Thymus (tissue), 11 donors: Measurements from ENCODE around the gene PSIP1. TPM values are rescaled to one million over a fixed set of nuclear protein-coding genes. Genes with fewer than 3 reads are reported as not detected.
"Not testable (repeated sequence)": the region's sequence is repeated elsewhere in the genome, so short reads cannot be mapped to it uniquely, and the experiment has no call there.

ENCODE experiments used
- DNase-seq, 9 donors: peaks; one replicate each; pipeline ENCODE4 v3.0.0-alpha.2; 2013; ENCODE audit warnings: low spot score in 9 of 9, low read depth in 6 of 9, missing footprints in 1 of 9
- H3K27ac ChIP-seq, 2 donors: one replicate each; pipeline ENCODE4 v1.5.1; 2013; ENCODE audit warnings: control low read depth in 1 of 2, low read depth in 1 of 2, low read length in 1 of 2, mild to moderate bottlenecking in 1 of 2, moderate library complexity in 1 of 2
- H3K27me3 ChIP-seq, 2 donors: one replicate each; pipeline ENCODE4 v1.5.1; 2013; ENCODE audit warnings: low read length in 1 of 2; ENCODE audit not compliant: control insufficient read depth in 2 of 2, insufficient read depth in 1 of 2
- H3K36me3 ChIP-seq, 2 donors: one replicate each; pipeline ENCODE4 v1.5.1; 2013; ENCODE audit warnings: low read length in 1 of 2, mild to moderate bottlenecking in 1 of 2, moderate library complexity in 1 of 2; ENCODE audit not compliant: control insufficient read depth in 2 of 2, insufficient read depth in 2 of 2
- H3K4me1 ChIP-seq, 2 donors: one replicate each; pipeline ENCODE4 v1.5.1; 2013; ENCODE audit warnings: low read length in 2 of 2; ENCODE audit not compliant: control insufficient read depth in 2 of 2, insufficient read depth in 2 of 2
- H3K4me3 ChIP-seq, 2 donors: one replicate each; pipeline ENCODE4 v1.5.1; 2013; ENCODE audit warnings: low read length in 2 of 2, control low read depth in 1 of 2, mild to moderate bottlenecking in 1 of 2
- H3K9me3 ChIP-seq, 2 donors: one replicate each; pipeline ENCODE4 v1.5.1; 2013; ENCODE audit warnings: low read length in 1 of 2, mild to moderate bottlenecking in 1 of 2; ENCODE audit not compliant: control insufficient read depth in 2 of 2, insufficient read depth in 1 of 2
- WGBS: extraction: QIAGEN DNeasy Blood & Tissue Kit; methylation state at CpG from one replicate; pipeline ENCODE4 v1.1.7; 2013; 5-methylcytosine and 5-hydroxymethylcytosine counted together
- polyA plus RNA-seq: library from polyadenylated mRNA; stranded (reverse); fragments of 200-250 nt; gene quantifications from one replicate; pipeline ENCODE4 v1.2.3, GENCODE V29; 2013
- total RNA-seq: library from RNA; stranded (reverse); fragments of 120-200 nt; gene quantifications from one replicate; pipeline ENCODE4 v1.2.4, GENCODE V29; 2013
- donor health status: healthy.

PSIP1 gene
- total and polyA plus RNA-seq, 2 donors: 116 to 170 TPM

- 94% methylated on average over 3 of the region's 3 CpGs for WGBS
- no peak for DNase-seq
- no peak overlapping the region for H3K27ac ChIP-seq
- H3K27me3 ChIP-seq: no peaks in the 10 kb centered on the region
- H3K4me1 ChIP-seq: no peaks in the 10 kb centered on the region
- H3K9me3 ChIP-seq: no peaks in the 10 kb centered on the region
- peaks cover 16 to 85% of the 10 kb centered on the region in 2 donors for H3K36me3 ChIP-seq
- H3K4me3 ChIP-seq: no peak overlapping the region
Observed at GRCh38 chr9:15468145-15468544, 42.6 kb downstream of the PSIP1 start.

DNA sequence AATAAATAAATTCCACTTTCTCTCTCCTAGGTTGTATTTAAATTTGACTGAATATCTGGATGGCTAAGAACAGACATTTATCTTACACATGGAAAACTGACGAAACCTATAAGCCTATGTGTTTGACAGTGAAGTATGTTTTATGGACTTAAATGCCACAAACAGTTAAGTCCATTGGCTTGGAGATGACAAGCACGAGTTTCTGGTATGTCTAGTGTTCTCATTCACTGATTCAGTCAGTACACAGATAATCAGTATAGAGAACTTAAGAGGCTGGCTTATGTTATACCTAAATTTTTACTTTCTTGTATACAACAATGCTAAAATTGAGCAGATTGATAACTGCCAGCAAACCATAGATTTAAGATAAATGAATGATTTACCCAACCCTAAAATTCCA is 49.2 kb downstream of the PSIP1 start:
- Histone ChIP-seq H3K27me3 (no peaks in the 10 kb centered on the region), H3K27ac (no peak overlapping the region), H3K4me3 (no peak overlapping the region), H3K9me3 (no peaks in the 10 kb centered on the region), H3K36me3 (peaks cover 11 to 83% of the 10 kb centered on the region in 2 donors), H3K4me1 (no peaks in the 10 kb centered on the region)
- no peak for DNase-seq
- WGBS: 97% methylated on average over 2 of the region's 2 CpGs

DNA sequence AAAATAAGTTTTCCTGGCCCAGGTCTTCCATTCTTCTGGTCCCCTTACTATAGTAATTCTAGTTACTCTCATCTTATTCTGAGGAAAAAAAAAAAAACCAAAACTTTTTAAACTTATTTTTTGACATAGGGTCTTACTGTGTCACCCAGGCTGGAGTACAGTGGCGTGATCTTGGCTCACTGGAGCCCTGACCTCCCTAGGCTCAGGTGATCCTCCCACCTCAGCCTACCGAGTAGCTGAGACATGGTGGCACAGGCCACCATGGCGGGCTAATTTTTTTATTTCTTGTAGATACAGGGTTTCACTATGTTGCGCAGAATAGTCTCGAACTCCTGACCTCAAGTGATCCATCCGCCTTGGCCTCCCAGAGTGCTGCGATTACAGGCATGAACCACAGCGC is 49.7 kb downstream of the PSIP1 start:
- H3K36me3 ChIP-seq: peaks cover 13 to 83% of the 10 kb centered on the region in 2 donors
- DNase-seq: no peak
- H3K4me1 ChIP-seq: no peaks in the 10 kb centered on the region
- no peaks in the 10 kb centered on the region for H3K9me3 ChIP-seq
- H3K27me3 ChIP-seq: no peaks in the 10 kb centered on the region
- WGBS: 98% methylated on average over 8 of the region's 8 CpGs
- no peak overlapping the region for H3K4me3 ChIP-seq
- no peak overlapping the region for H3K27ac ChIP-seq

DNA sequence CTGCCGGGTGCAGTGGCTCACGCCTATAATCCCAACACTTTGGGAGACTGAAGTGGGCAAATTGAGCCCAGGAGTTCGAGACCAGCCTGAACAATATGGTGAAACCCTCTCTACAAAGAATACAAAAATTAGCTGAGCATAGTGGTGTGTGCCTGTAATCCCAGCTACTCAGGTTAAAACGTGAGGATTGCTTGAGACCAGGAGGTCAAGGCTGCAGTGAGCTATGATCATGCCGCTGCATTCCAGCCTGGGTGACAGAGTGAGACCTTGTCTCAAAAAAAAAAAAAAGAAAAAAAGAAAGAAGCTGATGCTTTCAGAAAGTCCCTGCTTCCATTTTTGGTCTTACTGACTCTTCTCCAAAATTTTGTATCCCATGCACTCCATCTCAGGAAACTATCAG is 56.8 kb downstream of the PSIP1 start:
- Histone ChIP-seq H3K4me3 (no peak overlapping the region), H3K27me3 (no peaks in the 10 kb centered on the region), H3K36me3 (peaks cover 22 to 65% of the 10 kb centered on the region in 2 donors), H3K9me3 (no peaks in the 10 kb centered on the region), H3K4me1 (no peaks in the 10 kb centered on the region), H3K27ac (no peak overlapping the region)
- 98% methylated on average over 5 of the region's 5 CpGs for WGBS
- DNase-seq: no peak

GRCh38 chr9:15444141-15444540 is 66.6 kb downstream of the PSIP1 start:
- no peak for DNase-seq
- Histone ChIP-seq H3K36me3 (peaks cover 53 to 67% of the 10 kb centered on the region in 2 donors), H3K9me3 (peaks cover 0 to 5% of the 10 kb centered on the region in 2 donors), H3K4me1 (no peaks in the 10 kb centered on the region), H3K27me3 (no peaks in the 10 kb centered on the region), H3K27ac (no peak overlapping the region), H3K4me3 (no peak overlapping the region)
- WGBS: 98% methylated on average over 3 of the region's 3 CpGs

- not testable (repeated sequence) for H3K27me3 ChIP-seq, H3K27ac ChIP-seq, DNase-seq, H3K4me3 ChIP-seq, H3K9me3 ChIP-seq, H3K4me1 ChIP-seq
- peaks cover 37 to 57% of the 10 kb centered on the region in 2 donors for H3K36me3 ChIP-seq
- 99% methylated on average over 33 of the region's 33 CpGs for WGBS
Observed at GRCh38 chr9:15442264-15442663, 68.5 kb downstream of the PSIP1 start.

GRCh38 chr9:15441841-15442240 is 68.9 kb downstream of the PSIP1 start:
- H3K4me1 ChIP-seq: not testable (repeated sequence)
- peaks cover 33 to 57% of the 10 kb centered on the region in 2 donors for H3K36me3 ChIP-seq

GRCh38 chr9:15438891-15439290 is 71.9 kb downstream of the PSIP1 start:
- H3K9me3 ChIP-seq: peaks cover 0 to 7% of the 10 kb centered on the region in 2 donors
- DNase-seq: no peak
- no peak overlapping the region for H3K27ac ChIP-seq
- H3K4me1 ChIP-seq: no peaks in the 10 kb centered on the region
- no peak overlapping the region for H3K4me3 ChIP-seq
- no peaks in the 10 kb centered on the region for H3K27me3 ChIP-seq
- WGBS: 97% methylated on average over 7 of the region's 7 CpGs
- H3K36me3 ChIP-seq: peaks cover 26 to 47% of the 10 kb centered on the region in 2 donors

More at GRCh38 chr9:15441841-15442240, 68.9 kb downstream of the PSIP1 start:
- H3K27me3 ChIP-seq, H3K27ac ChIP-seq, DNase-seq, H3K9me3 ChIP-seq, H3K4me3 ChIP-seq: not testable (repeated sequence)
- WGBS: 87% methylated on average over 25 of the region's 29 CpGs

DNA sequence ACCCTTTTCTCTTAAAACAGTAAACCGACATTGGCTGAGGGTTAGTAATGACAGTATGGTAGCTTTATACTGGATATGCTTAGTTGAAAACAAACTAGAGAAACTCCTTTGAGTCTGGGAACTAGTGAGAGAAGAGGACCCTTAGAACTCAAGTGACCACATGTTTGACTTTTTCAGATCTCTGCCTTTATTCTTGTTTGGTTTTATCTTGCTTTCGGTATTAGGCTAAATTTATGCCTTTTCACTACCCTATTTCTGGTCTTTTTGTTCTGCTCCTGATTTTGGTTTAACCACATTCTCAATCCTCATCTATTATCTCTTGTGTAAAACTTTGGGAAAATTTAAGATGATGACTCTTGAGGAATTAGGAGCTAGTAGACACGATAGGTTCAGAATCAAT is 77.1 kb downstream of the PSIP1 start:
- H3K27ac ChIP-seq: no peak overlapping the region

DNA sequence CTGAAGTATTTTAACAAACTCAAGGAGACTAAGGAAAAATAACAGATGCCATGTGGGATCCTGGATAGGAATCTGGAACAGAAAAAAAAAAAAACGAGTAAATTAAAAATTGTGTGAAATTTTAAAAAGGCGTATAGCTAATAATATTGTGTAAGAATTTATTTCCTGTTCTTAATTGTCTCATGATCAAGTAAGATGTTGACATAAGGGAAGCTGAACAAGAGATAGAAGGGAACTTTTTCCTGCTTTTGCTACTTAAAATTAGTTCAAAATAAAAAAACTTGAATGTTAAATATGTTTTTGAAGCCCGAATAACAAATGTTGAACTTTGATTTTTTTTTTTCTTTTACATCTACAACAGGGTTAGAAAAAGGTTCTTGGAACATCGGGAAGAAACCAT is 77.6 kb downstream of the PSIP1 start:
- H3K4me1 ChIP-seq: no peaks in the 10 kb centered on the region
- H3K4me3 ChIP-seq: no peak overlapping the region
- H3K9me3 ChIP-seq: no peaks in the 10 kb centered on the region
- WGBS: 95% methylated on average over 4 of the region's 4 CpGs
- no peaks in the 10 kb centered on the region for H3K27me3 ChIP-seq
- H3K27ac ChIP-seq: no peak overlapping the region
- DNase-seq: no peak
- H3K36me3 ChIP-seq: peaks cover 5 to 39% of the 10 kb centered on the region in 2 donors

More for the DNA sequence above, 77.1 kb downstream of the PSIP1 start:
- no peak for DNase-seq
- 95% methylated on average over 3 of the region's 3 CpGs for WGBS
- H3K4me3 ChIP-seq: no peak overlapping the region
- no peaks in the 10 kb centered on the region for H3K9me3 ChIP-seq
- peaks cover 5 to 41% of the 10 kb centered on the region in 2 donors for H3K36me3 ChIP-seq
- no peaks in the 10 kb centered on the region for H3K4me1 ChIP-seq
- H3K27me3 ChIP-seq: no peaks in the 10 kb centered on the region
